ENCODE data around the gene LHX3.

- TF ChIP-seq CTCF (IDR thresholded peaks at IDR 0.05), result no peak
- TF ChIP-seq EZH2phosphoT487 (IDR thresholded peaks at IDR 0.05), result no peak
These were observed 41.6 kb downstream of the LHX3 start for GRCh38 chr9:136163248-136163850.
